GM12878 (cell line): ENCODE measurements around the gene MPHOSPH9. TPM values are rescaled to one million over a fixed set of nuclear protein-coding genes. Genes with fewer than 3 reads are reported as not detected.
A peak's percentile ranks its signal among the peaks of the same experiment; 100 is the strongest.

Experiments used
- BMI1 ChIP-seq: fragments of 450-650 bp; IDR thresholded peaks from 2 replicates; pipeline ENCODE4 v1.6.1; 2016; ENCODE audit warnings: mild to moderate bottlenecking, moderate library complexity, borderline replicate concordance
- DPF2 ChIP-seq: fragments of 450-650 bp; IDR thresholded peaks from 2 replicates; pipeline ENCODE4 v1.6.1; 2017; ENCODE audit warnings: mild to moderate bottlenecking
- EGR1 ChIP-seq, 2 experiments: IDR thresholded peaks; 1 replicate in 1 of 2; 2 replicates in 1 of 2; pipeline ENCODE4 v1.6.1; 2011 to 2012; ENCODE audit warnings: low read depth in 2 of 2, low read length in 2 of 2, borderline replicate concordance in 1 of 2, mild to moderate bottlenecking in 1 of 2, moderate library complexity in 1 of 2
- ETV6 ChIP-seq, 2 experiments: fragments of 450-650 bp in 1 of 2; IDR thresholded peaks in 1 of 2; conservative IDR thresholded peaks in 1 of 2; 2 replicates each; pipeline ENCODE4 v1.6.1; 2014; ENCODE audit warnings: antibody characterized with exemption in 1 of 2, borderline replicate concordance in 1 of 2, low read depth in 1 of 2, mild to moderate bottlenecking in 1 of 2, moderate library complexity in 1 of 2
- EZH2 ChIP-seq: IDR thresholded peaks from 2 replicates; pipeline ENCODE4 v1.6.1; 2012; ENCODE audit warnings: low read depth, mild to moderate bottlenecking, control low read depth, inconsistent platforms, low read length, borderline replicate concordance; ENCODE audit not compliant: control insufficient read depth
- HDGF ChIP-seq: fragments of 450-650 bp; IDR thresholded peaks from 2 replicates; pipeline ENCODE4 v1.6.1; 2016; ENCODE audit warnings: antibody characterized with exemption
- KDM1A ChIP-seq: fragments of 200-600 bp; sonication (generic); IDR thresholded peaks from 2 replicates; pipeline ENCODE4 v1.6.1; 2016; ENCODE audit warnings: borderline replicate concordance
- MEF2A ChIP-seq: IDR thresholded peaks from 2 replicates; pipeline ENCODE4 v1.6.1; 2011; ENCODE audit warnings: low read depth, mild to moderate bottlenecking, low read length, moderate library complexity; ENCODE audit not compliant: insufficient read depth
- MXI1 ChIP-seq: fragments of 150-350 bp; IDR thresholded peaks from 2 replicates; pipeline ENCODE4 v1.6.1; 2011; ENCODE audit warnings: low read depth, mild to moderate bottlenecking, inconsistent platforms, low read length, improper control_type of control experiment
- NBN ChIP-seq: fragments of 450-650 bp; IDR thresholded peaks from 2 replicates; pipeline ENCODE4 v1.6.1; 2016
- NFIC ChIP-seq: IDR thresholded peaks from 2 replicates; pipeline ENCODE4 v1.6.1; 2012; ENCODE audit warnings: low read depth, mild to moderate bottlenecking, inconsistent platforms, low read length, moderate library complexity
- PAX8 ChIP-seq: fragments of 450-650 bp; IDR thresholded peaks from 2 replicates; pipeline ENCODE4 v1.6.1; 2017; ENCODE audit warnings: mild to moderate bottlenecking, moderate library complexity
- RAD21 ChIP-seq: IDR thresholded peaks from 2 replicates; pipeline ENCODE4 v1.6.1; 2011; ENCODE audit warnings: mild to moderate bottlenecking, low read depth, low read length, moderate library complexity; ENCODE audit not compliant: insufficient read depth
- RAD51 ChIP-seq: fragments of 450-650 bp; IDR thresholded peaks from 2 replicates; pipeline ENCODE4 v1.6.1; 2016; ENCODE audit warnings: moderate library complexity, mild to moderate bottlenecking, inconsistent platforms
- SREBF1 ChIP-seq: IDR thresholded peaks from 2 replicates; pipeline ENCODE4 v1.6.1; 2012; ENCODE audit warnings: mild to moderate bottlenecking, low read length
- STAT1 ChIP-seq: fragments of 450-650 bp; conservative IDR thresholded peaks from 2 replicates; pipeline ENCODE4 v1.6.1; 2014; ENCODE audit warnings: antibody characterized with exemption, mild to moderate bottlenecking
- TAF1 ChIP-seq: IDR thresholded peaks from 2 replicates; pipeline ENCODE4 v1.6.1; 2011; ENCODE audit warnings: mild to moderate bottlenecking, low read depth, low read length, borderline replicate concordance
- YY1 ChIP-seq: IDR thresholded peaks from 2 replicates; pipeline ENCODE4 v1.6.1; 2011; ENCODE audit warnings: low read depth, mild to moderate bottlenecking, low read length
- polyA plus RNA-seq, 11 experiments: library from polyadenylated mRNA; depleted of rRNA in 4 of 11; unstranded in 6 of 11; stranded (reverse) in 5 of 11; fragments of >200 nt; fragmentation: Nextera tagmentation in 4 of 11; fragmentation: Illumina TruSeq in 1 of 11; extraction: Ambion mirVana in 4 of 11; extraction: Trizol in 1 of 11; gene quantifications; 1 replicate in 1 of 11; 2 replicates in 10 of 11; pipeline versions ENCODE4 v1.2.1 to v1.2.3, GENCODE V29; 2011 to 2016; ENCODE audit warnings: inconsistent platforms in 2 of 11, missing spikeins in 2 of 11, low read depth in 1 of 11
- total RNA-seq, 4 experiments: library from RNA; depleted of rRNA in 3 of 4; stranded (reverse); fragments of >200 nt in 3 of 4; fragmentation: Illumina TruSeq in 1 of 4; extraction: Trizol in 1 of 4; gene quantifications; 2 replicates each; pipeline versions ENCODE4 v1.2.1 to v1.2.3, GENCODE V29; 2013 to 2021
- TF ChIP-seq, protein P1 (sequence below): fragments of 450-650 bp; IDR thresholded peaks from 2 replicates; pipeline ENCODE4 v1.6.1; 2017; ENCODE audit warnings: mild to moderate bottlenecking, moderate library complexity
- TF ChIP-seq, protein P2 (sequence below): IDR thresholded peaks from 2 replicates; pipeline ENCODE4 v1.6.1; 2012; ENCODE audit warnings: low read depth, low read length, improper control_type of control experiment
- TF ChIP-seq, protein P3 (sequence below): fragments of 450-650 bp; conservative IDR thresholded peaks from 2 replicates; pipeline ENCODE4 v1.6.1; 2017; ENCODE audit warnings: mild to moderate bottlenecking, moderate library complexity

Gene MPHOSPH9
- total and polyA plus RNA-seq, 10 of the 15 experiments (the other 5 are each of a cell fraction or from before 2014, with no cell fraction given): 11.5 to 72.2 (median 45.7) TPM

DNA sequence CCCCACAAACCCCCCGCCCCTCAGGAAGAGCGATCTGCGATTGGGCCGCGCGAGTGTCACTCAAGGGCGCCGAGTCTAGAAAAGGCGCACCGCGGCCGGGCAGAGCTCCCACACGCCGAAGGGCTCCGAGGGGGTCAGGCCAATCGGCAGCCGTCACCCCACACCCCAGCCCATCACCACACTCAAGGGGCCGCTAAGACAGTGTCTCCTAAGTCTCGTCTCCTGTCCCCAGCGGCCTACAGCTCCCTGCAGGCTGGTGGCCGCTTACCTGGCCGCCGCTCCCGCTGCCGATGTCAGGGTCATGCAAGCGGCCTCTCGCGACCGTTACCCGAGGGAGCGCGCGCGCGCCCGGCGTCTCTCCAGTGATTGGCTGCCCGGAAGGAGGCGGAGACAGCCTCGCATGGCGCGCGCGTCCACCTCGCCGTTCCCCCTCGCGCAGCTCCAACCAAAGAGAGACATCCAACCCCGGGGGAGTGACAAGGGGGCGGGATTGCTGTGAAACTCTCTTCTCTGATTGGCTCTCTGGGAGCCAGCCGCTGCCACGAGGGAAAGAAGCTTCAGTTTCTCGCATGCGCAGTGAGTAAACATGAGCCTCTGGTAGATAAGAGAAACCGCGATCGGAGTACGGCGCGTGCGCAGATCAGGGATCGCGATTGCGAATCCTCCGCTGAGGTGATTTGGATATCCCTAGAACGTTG is at the start of gene MPHOSPH9, which contains the start of gene MTRFR (continued):
- TF ChIP-seq, protein P1, sequence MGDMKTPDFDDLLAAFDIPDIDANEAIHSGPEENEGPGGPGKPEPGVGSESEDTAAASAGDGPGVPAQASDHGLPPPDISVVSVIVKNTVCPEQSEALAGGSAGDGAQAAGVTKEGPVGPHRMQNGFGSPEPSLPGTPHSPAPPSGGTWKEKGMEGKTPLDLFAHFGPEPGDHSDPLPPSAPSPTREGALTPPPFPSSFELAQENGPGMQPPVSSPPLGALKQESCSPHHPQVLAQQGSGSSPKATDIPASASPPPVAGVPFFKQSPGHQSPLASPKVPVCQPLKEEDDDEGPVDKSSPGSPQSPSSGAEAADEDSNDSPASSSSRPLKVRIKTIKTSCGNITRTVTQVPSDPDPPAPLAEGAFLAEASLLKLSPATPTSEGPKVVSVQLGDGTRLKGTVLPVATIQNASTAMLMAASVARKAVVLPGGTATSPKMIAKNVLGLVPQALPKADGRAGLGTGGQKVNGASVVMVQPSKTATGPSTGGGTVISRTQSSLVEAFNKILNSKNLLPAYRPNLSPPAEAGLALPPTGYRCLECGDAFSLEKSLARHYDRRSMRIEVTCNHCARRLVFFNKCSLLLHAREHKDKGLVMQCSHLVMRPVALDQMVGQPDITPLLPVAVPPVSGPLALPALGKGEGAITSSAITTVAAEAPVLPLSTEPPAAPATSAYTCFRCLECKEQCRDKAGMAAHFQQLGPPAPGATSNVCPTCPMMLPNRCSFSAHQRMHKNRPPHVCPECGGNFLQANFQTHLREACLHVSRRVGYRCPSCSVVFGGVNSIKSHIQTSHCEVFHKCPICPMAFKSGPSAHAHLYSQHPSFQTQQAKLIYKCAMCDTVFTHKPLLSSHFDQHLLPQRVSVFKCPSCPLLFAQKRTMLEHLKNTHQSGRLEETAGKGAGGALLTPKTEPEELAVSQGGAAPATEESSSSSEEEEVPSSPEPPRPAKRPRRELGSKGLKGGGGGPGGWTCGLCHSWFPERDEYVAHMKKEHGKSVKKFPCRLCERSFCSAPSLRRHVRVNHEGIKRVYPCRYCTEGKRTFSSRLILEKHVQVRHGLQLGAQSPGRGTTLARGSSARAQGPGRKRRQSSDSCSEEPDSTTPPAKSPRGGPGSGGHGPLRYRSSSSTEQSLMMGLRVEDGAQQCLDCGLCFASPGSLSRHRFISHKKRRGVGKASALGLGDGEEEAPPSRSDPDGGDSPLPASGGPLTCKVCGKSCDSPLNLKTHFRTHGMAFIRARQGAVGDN: peak; percentile 96
- TF ChIP-seq MXI1 (peak; percentile 91), HDGF (peak; percentile 79), RAD51 (peak; percentile 66; the same call in 1 of the 2 replicates), ETV6 (conservative IDR thresholded peaks at IDR 0.05 in 1 of 2, IDR thresholded peaks at IDR 0.05 in 1 of 2; ENCODE audit: borderline replicate concordance in 1 of 2, low read depth in 1 of 2) (no peak), NFIC (no peak), KDM1A (no peak), EGR1 (IDR thresholded peaks at IDR 0.05; ENCODE audit: borderline replicate concordance in 1 of 2, low read depth in 2 of 2, low read length in 2 of 2) (peak in 1 of 2 experiments; percentile 58; a peak in 1 of 3 replicates), BMI1 (no peak), MEF2A (no peak), PAX8 (no peak), SREBF1 (no peak), DPF2 (peak; percentile 98), STAT1 (peak; percentile 95), TAF1 (peak; percentile 91), EZH2 (no peak), YY1 (peak; percentile 35; the same call in 1 of the 2 replicates), NBN (peak; percentile 97), RAD21 (no peak)
- TF ChIP-seq, protein P2, sequence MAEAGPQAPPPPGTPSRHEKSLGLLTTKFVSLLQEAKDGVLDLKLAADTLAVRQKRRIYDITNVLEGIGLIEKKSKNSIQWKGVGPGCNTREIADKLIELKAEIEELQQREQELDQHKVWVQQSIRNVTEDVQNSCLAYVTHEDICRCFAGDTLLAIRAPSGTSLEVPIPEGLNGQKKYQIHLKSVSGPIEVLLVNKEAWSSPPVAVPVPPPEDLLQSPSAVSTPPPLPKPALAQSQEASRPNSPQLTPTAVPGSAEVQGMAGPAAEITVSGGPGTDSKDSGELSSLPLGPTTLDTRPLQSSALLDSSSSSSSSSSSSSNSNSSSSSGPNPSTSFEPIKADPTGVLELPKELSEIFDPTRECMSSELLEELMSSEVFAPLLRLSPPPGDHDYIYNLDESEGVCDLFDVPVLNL: peak; percentile 77
- TF ChIP-seq, protein P3, sequence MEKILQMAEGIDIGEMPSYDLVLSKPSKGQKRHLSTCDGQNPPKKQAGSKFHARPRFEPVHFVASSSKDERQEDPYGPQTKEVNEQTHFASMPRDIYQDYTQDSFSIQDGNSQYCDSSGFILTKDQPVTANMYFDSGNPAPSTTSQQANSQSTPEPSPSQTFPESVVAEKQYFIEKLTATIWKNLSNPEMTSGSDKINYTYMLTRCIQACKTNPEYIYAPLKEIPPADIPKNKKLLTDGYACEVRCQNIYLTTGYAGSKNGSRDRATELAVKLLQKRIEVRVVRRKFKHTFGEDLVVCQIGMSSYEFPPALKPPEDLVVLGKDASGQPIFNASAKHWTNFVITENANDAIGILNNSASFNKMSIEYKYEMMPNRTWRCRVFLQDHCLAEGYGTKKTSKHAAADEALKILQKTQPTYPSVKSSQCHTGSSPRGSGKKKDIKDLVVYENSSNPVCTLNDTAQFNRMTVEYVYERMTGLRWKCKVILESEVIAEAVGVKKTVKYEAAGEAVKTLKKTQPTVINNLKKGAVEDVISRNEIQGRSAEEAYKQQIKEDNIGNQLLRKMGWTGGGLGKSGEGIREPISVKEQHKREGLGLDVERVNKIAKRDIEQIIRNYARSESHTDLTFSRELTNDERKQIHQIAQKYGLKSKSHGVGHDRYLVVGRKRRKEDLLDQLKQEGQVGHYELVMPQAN: peak; percentile 94
